Measurements from ENCODE around the gene LIPH. TPM values are rescaled to one million over a fixed set of nuclear protein-coding genes. Genes with fewer than 3 reads are reported as not detected.
"Not testable (repeated sequence)": the region's sequence is repeated elsewhere in the genome, so short reads cannot be mapped to it uniquely, and the experiment has no call there.

Gene LIPH
- total RNA-seq, 2 donors from 2014 or later, result not detected

DNA sequence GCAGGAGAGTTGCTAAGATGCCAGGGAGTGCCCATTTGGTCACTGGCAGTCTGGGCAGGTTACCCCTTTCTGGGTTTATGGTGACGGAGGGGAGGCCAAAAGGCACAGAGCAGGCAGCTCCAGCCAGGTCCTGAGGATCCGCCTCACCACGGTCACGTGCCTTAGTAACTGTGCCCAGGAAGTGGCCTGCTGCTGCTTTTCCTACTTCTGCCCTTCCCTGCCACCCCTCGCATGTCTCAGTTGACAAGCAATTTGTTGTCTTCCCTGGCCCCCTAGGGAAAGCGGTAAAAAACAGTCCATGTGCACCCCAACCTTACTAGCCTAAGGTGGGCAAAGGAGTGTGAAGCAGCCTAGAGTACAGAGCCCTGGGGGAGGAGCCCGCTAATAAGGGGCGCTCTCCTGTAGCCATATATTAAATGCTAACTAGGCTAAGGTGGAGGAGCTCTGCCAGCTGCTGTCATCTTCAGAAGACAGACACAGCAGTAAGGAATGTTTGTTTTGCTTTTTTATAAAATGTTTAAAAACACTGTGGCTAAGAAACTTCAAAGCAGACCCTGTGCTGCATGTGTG, 9.1 kb upstream of the LIPH start:
- Mint-ChIP-seq H3K4me3 (peak overlapping the region; percentile 32), H3K27ac (no peak overlapping the region), H3K9me3 (no peaks in the 10 kb centered on the region), H3K36me3 (no peaks in the 10 kb centered on the region), H3K27me3 (peaks cover 2 to 6% of the 10 kb centered on the region in 2 donors), H3K4me1 (ENCODE audit: low read depth in 2 of 2) (peaks cover 10 to 16% of the 10 kb centered on the region in 2 donors)
- no peak for DNase-seq (ENCODE audit: low spot score)
- ATAC-seq, result no peak

DNA sequence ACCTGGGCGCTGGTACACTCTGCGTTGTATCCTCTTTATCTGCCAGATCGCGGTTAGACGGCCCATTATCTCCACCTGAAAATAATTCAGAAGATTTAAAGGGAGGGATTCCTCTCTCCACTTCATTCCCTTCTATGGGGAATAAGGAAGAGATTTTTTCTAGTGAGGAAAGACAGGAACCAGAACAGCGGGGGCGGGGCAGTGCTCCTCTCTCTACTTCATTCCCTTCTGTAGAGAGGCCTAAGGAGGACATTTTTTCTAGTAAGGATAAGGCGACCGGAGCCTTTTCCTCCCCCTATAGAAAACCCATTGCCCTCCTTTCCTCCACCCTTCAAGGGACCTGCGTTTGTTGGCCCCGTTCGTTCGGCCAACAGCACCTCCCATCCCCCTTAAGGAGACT, 8.3 kb upstream of the LIPH start:
- ATAC-seq, result no peak
- Mint-ChIP-seq H3K9me3 (no peaks in the 10 kb centered on the region), H3K4me1 (ENCODE audit: low read depth in 2 of 2) (peaks cover 10 to 16% of the 10 kb centered on the region in 2 donors), H3K27ac (no peak overlapping the region), H3K36me3 (no peaks in the 10 kb centered on the region), H3K27me3 (peaks cover 2 to 6% of the 10 kb centered on the region in 2 donors), H3K4me3 (no peak overlapping the region)
- DNase-seq (ENCODE audit: low spot score), result no peak

GRCh38 chr3:185559706-185560090, 7.3 kb upstream of the LIPH start:
- Mint-ChIP-seq H3K36me3 (no peaks in the 10 kb centered on the region), H3K4me3 (peak overlapping the region; percentile 17), H3K27ac (no peak overlapping the region), H3K4me1 (ENCODE audit: low read depth in 2 of 2) (peaks cover 10 to 16% of the 10 kb centered on the region in 2 donors), H3K9me3 (no peaks in the 10 kb centered on the region), H3K27me3 (peaks cover 2 to 6% of the 10 kb centered on the region in 2 donors)
- DNase-seq (ENCODE audit: low spot score) (no peak), ATAC-seq (no peak)

DNA sequence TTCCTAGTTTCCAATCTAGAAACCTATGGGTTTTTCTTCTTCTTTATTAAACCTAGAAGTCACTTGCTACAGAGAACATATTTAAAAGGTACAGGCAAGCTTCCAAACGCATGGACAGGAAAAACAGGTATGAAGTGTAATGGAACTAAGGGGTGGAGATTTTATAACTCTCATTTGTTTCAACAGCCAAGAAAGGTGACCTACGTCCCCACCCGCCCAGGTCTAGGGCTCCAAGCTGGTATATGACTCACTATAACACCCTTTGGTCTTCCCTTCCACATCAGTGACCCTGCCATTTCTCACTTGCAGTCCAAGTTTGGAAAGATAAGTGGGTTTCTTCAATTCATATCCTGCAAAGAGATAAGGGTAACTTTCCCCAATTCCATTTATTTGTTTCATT, 6.0 kb upstream of the LIPH start:
- H3K27me3 Mint-ChIP-seq, result peaks cover 2 to 6% of the 10 kb centered on the region in 2 donors
- no peak for ATAC-seq
- H3K4me1 Mint-ChIP-seq (ENCODE audit: low read depth in 2 of 2), result peaks cover 10 to 16% of the 10 kb centered on the region in 2 donors
- H3K4me3 Mint-ChIP-seq, result no peak overlapping the region
- H3K9me3 Mint-ChIP-seq, result no peaks in the 10 kb centered on the region
- no peak for DNase-seq (ENCODE audit: low spot score)
- H3K27ac Mint-ChIP-seq, result no peak overlapping the region
- no peaks in the 10 kb centered on the region for H3K36me3 Mint-ChIP-seq

DNA sequence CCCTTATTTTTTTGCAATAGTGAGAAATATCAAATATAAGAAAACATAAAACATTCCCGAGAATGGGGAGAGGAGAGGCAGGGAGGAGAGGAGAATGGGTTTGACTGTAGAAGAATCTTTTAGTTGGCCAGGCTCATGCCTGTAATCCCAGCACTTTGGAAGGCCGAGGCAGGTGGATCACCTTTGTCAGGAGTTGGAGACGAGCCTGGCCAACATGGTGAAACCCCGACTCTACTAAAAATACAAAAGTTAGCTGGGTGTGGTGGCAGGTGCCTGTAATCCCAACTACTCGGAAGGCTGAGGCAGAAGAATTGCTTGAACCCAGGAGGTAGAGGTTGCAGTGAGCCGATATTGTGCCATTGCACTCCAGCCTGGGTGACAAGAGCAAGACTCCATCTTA, 4.3 kb upstream of the LIPH start:
- not testable (repeated sequence) for DNase-seq (ENCODE audit: low spot score); ATAC-seq; H3K27me3 Mint-ChIP-seq; H3K36me3 Mint-ChIP-seq; H3K27ac Mint-ChIP-seq; H3K9me3 Mint-ChIP-seq; H3K4me3 Mint-ChIP-seq
- peaks cover 17 to 20% of the 10 kb centered on the region in 2 donors for H3K4me1 Mint-ChIP-seq (ENCODE audit: low read depth in 2 of 2)

DNA sequence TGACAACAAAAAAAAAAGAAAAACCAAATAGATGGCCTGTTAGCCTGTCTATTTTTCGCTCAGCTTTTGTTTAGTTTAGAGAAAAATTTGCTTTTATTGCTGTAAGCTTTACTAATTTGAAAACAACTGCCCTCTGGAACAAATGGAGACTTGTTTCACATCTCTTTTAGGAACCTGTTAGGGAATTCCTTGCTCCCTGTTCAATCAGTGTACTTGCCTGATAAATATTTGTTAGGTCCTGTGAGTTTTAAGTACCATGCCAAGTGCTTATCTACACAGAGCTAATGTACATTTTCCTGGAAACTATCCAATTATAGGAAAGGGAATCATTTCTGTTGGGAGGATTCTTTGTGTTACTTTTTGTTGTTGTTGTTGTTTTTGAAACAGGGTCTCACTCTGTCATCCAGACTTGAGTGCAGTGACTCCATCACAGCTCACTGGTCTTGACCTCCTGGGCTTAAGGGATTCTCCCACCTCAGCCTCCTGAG, 3.5 kb upstream of the LIPH start:
- DNase-seq (ENCODE audit: low spot score) (no peak), ATAC-seq (no peak)
- Mint-ChIP-seq H3K27me3 (peaks cover 4 to 6% of the 10 kb centered on the region in 2 donors), H3K9me3 (no peaks in the 10 kb centered on the region), H3K4me3 (no peak overlapping the region), H3K4me1 (ENCODE audit: low read depth in 2 of 2) (peaks cover 14 to 17% of the 10 kb centered on the region in 2 donors), H3K27ac (no peak overlapping the region), H3K36me3 (no peaks in the 10 kb centered on the region)

DNA sequence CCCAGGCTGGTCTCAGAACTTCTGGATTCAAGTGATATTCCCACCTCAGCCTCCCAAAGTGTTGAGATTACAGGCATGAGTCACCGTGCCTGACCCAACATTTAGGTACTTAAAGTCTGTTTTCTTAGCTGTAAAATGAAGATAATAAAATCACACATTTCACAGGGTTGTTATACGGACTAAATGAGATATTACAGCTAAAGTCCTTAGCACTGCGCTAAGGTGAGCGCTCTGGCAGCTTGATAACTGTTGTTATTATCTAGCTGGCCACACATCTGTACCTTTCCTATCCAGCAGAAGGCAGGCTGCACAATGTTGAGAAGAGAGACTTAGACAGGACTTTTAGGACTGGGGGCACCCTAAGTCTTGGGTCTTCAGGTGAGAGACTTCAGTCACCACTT, 2.7 kb upstream of the LIPH start:
- Mint-ChIP-seq H3K4me1 (ENCODE audit: low read depth in 2 of 2) (peaks cover 14 to 17% of the 10 kb centered on the region in 2 donors), H3K27ac (no peak overlapping the region), H3K4me3 (no peak overlapping the region), H3K27me3 (peaks cover 4 to 6% of the 10 kb centered on the region in 2 donors), H3K36me3 (no peaks in the 10 kb centered on the region), H3K9me3 (no peaks in the 10 kb centered on the region)
- ATAC-seq (no peak), DNase-seq (ENCODE audit: low spot score) (no peak)

GRCh38 chr3:185549651-185550111, 2.7 kb downstream of the LIPH start:
- Mint-ChIP-seq H3K9me3 (no peaks in the 10 kb centered on the region), H3K27ac (no peak overlapping the region), H3K27me3 (peaks cover 0 to 2% of the 10 kb centered on the region in 2 donors), H3K36me3 (no peaks in the 10 kb centered on the region), H3K4me1 (ENCODE audit: low read depth in 2 of 2) (peaks cover 6 to 7% of the 10 kb centered on the region in 2 donors), H3K4me3 (no peak overlapping the region)
- DNase-seq (ENCODE audit: low spot score) (no peak), ATAC-seq (no peak)

GRCh38 chr3:185549122-185549521, 3.3 kb downstream of the LIPH start:
- ATAC-seq, result no peak
- Mint-ChIP-seq H3K27me3 (peaks cover 0 to 2% of the 10 kb centered on the region in 2 donors), H3K4me3 (no peak overlapping the region), H3K36me3 (no peaks in the 10 kb centered on the region), H3K27ac (no peak overlapping the region), H3K4me1 (ENCODE audit: low read depth in 2 of 2) (peaks cover 6 to 7% of the 10 kb centered on the region in 2 donors), H3K9me3 (no peaks in the 10 kb centered on the region)
- no peak for DNase-seq (ENCODE audit: low spot score)

GRCh38 chr3:185540695-185541094, 11.7 kb downstream of the LIPH start:
- peaks cover 5 to 9% of the 10 kb centered on the region in 2 donors for H3K4me1 Mint-ChIP-seq (ENCODE audit: low read depth in 2 of 2)
- no peaks in the 10 kb centered on the region for H3K36me3 Mint-ChIP-seq
- DNase-seq (ENCODE audit: low spot score), result no peak
- no peaks in the 10 kb centered on the region for H3K9me3 Mint-ChIP-seq
- no peak for ATAC-seq
- H3K27ac Mint-ChIP-seq, result no peak overlapping the region
- peaks cover 7 to 10% of the 10 kb centered on the region in 2 donors for H3K27me3 Mint-ChIP-seq
- H3K4me3 Mint-ChIP-seq, result no peak overlapping the region

DNA sequence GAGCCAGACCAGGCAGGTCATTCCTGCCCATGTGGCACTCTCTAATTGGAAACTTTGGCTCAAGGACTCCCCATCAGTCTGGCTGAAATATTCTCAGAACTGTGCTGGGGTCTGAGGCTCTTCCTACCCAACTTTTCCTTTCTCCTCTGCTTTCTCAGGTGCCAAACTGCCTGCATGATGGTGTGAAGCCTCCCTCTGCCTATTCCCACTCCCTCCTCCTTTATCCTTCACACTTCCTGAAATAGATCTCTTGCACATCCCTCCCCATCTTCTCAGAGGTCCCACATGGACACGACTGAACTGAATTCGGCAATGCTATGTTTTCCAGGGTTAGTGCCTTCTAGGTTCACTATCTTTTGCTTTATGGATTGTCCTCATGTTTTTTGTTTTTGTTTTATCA, 12.5 kb downstream of the LIPH start:
- Mint-ChIP-seq H3K36me3 (no peaks in the 10 kb centered on the region), H3K4me1 (ENCODE audit: low read depth in 2 of 2) (peaks cover 5 to 9% of the 10 kb centered on the region in 2 donors), H3K4me3 (no peak overlapping the region), H3K27ac (no peak overlapping the region), H3K27me3 (peaks cover 7 to 10% of the 10 kb centered on the region in 2 donors), H3K9me3 (no peaks in the 10 kb centered on the region)
- DNase-seq (ENCODE audit: low spot score) (no peak), ATAC-seq (no peak)

DNA sequence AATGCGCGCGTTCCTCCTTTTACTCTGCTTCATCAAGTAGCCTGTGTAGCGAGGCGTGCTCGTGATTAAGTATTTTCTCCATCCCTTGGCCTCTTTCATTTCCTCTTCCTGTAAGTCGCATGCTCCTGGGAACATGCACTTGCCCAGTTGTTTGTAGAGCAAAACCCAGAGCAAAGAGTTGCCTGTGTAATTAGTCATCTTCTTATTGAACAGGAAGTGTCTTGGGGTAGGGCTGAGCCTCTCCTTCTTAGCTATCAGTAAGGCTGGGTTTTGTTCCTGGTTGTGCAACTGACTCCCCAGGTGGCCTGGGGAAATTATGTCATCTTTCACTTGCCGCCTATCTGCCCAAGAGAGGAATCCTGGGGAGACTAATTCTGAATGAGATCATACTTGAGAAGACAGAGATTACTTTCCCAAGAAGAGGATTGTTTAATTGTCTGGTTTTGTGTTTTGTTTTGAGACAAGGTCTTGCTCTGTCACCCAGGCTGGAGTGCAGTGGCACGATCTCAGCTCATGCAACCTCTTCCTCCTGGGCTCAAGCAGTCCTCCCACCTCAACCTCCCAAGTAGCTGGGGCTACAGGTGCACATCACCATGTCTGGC, 14.9 kb downstream of the LIPH start:
- Mint-ChIP-seq H3K4me3 (peak overlapping the region; percentile 70), H3K27me3 (peaks cover 7 to 10% of the 10 kb centered on the region in 2 donors), H3K36me3 (no peaks in the 10 kb centered on the region), H3K9me3 (no peaks in the 10 kb centered on the region), H3K4me1 (ENCODE audit: low read depth in 2 of 2) (peaks cover 5 to 9% of the 10 kb centered on the region in 2 donors), H3K27ac (peak overlapping the region; percentile 69 to 83)
- DNase-seq (ENCODE audit: low spot score) (no peak), ATAC-seq (peak; percentile 88 to 98)

- Mint-ChIP-seq H3K4me3 (no peak overlapping the region), H3K9me3 (no peaks in the 10 kb centered on the region), H3K27ac (no peak overlapping the region), H3K27me3 (peaks cover 0 to 4% of the 10 kb centered on the region in 2 donors), H3K4me1 (ENCODE audit: low read depth in 2 of 2) (peaks cover 5 to 9% of the 10 kb centered on the region in 2 donors), H3K36me3 (no peaks in the 10 kb centered on the region)
- no peak for ATAC-seq
- no peak for DNase-seq (ENCODE audit: low spot score)
Measured at GRCh38 chr3:185534511-185534910, 17.9 kb downstream of the LIPH start.

DNA sequence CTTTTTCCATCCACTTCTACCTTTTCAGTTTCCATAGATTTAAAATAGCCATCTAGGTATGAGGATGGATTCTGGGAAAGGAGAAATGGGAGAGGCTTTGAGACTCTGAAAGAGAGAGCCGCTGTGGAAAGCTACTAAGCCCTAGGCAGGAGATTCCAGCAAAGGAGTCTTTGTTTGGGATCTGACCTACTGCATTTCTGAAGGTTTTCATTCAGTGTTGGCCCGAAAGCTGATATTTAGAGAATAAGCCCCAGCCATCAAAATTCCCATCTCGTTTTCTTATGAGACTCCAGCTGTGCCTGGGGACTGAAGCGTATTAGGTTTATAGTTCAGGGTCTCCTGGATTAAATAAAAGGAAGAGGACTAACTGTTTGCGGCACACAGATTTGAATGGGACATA, 19.5 kb downstream of the LIPH start:
- Mint-ChIP-seq H3K27me3 (peaks cover 3 to 6% of the 10 kb centered on the region in 2 donors), H3K4me3 (no peak overlapping the region), H3K36me3 (no peaks in the 10 kb centered on the region), H3K27ac (no peak overlapping the region), H3K4me1 (ENCODE audit: low read depth in 2 of 2) (peaks cover 5 to 9% of the 10 kb centered on the region in 2 donors), H3K9me3 (no peaks in the 10 kb centered on the region)
- DNase-seq (ENCODE audit: low spot score) (no peak), ATAC-seq (no peak)

All from natural killer cell treated with Interleukin-12 subunit alpha and Interleukin-12 subunit beta and Interleukin-15 and Interleukin-18, amount 100 ng/mL, for 72 hours (primary cell).